GM18505 (cell line): Measurements from ENCODE around the gene EIPR1.
A peak's percentile ranks its signal among the peaks of the same experiment; 100 is the strongest.
"Not testable (repeated sequence)": the region's sequence is repeated elsewhere in the genome, so short reads cannot be mapped to it uniquely, and the experiment has no call there.

Experiments
- ATAC-seq: cut with Tn5 transposase; IDR thresholded peaks from one replicate; pipeline ENCODE4 v1.9.1; 2021; ENCODE audit not compliant: unreplicated experiment
- POLR2A ChIP-seq: IDR thresholded peaks from 4 replicates; pipeline ENCODE4 v1.6.1; 2011; ENCODE audit warnings: borderline replicate concordance; ENCODE audit not compliant: insufficient read depth, insufficient read length; ENCODE audit errors: extremely low read depth

Gene EIPR1

DNA sequence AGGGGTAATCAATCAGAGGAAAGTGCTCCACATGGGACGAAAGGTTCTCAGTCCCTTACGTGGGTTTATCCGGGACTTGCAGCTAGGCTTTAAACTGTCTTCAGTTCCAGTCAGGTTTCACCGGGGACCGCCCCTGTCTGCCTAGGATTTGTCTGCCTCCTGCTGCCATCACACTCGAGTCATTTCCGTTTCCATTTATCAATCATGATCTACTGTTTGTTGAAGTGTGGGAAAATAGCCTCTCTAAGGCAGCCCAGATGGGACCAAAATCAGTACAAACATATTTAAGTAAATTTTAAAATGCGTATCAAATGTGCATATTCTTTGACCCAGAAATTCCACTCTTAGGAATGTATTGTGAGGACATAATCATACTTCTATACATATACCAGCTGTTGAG is 12.4 kb upstream of the EIPR1 start:
- ATAC-seq: no peak
- TF ChIP-seq POLR2A: no peak

DNA sequence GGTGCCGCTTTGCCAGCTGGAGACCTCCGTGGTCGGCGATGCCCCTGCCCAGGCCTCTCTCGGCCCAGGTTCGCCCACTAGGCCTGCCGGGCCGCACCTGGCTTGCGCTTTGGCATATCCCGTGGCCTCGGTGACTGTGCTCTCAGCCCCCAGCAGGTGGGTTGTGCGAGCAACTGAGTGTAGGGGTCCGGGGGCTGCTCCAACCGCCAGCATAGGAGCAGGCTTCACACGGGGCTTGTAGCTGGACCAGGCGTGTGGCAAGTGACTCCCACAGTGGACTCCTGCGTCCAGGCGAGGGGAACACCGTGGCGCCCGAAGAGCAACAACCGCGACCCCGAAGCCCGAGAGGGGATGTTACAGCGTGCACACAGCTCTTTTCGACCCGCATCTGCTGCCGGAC is 11.6 kb upstream of the EIPR1 start:
- ATAC-seq: no peak
- no peak for TF ChIP-seq POLR2A

DNA sequence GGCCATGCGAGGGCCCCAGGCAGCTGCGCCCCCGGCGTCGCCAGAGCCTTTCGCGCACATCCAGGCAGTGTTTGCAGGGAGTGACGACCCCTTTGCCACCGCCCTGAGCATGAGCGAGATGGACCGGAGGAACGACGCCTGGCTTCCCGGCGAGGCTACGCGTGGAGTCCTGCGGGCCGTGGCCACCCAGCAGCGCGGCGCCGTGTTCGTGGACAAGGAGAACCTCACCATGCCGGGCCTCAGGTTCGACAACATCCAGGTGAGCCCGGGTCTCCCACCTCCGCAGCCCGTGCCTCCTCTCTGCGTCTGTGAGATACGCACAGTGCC is 10.8 kb upstream of the EIPR1 start:
- no peak for TF ChIP-seq POLR2A
- no peak for ATAC-seq

DNA sequence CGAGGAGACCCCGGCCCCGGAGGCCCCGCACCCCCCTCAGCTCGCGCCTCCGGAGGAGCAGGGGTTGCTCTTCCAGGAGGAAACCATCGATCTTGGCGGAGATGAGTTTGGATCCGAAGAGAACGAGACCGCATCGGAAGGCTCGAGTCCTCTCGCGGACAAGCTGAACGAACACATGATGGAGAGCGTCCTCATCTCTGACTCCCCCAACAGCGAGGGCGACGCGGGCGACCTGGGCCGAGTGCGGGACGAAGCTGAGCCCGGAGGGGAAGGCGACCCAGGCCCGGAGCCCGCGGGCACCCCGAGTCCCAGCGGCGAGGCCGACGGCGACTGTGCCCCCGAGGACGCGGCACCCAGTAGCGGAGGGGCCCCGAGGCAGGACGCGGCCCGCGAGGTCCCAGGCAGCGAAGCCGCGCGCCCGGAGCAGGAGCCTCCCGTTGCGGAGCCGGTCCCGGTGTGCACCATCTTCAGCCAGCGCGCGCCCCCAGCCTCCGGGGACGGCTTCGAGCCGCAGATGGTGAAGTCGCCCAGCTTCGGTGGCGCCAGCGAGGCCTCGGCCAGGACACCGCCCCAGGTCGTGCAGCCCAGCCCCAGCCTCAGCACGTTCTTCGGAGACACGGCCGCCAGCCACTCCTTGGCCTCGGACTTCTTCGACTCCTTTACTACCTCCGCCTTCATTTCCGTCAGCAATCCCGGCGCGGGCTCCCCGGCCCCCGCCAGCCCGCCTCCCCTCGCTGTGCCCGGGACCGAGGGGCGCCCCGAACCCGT is 10.2 kb upstream of the EIPR1 start:
- no peak for TF ChIP-seq POLR2A
- ATAC-seq: no peak

DNA sequence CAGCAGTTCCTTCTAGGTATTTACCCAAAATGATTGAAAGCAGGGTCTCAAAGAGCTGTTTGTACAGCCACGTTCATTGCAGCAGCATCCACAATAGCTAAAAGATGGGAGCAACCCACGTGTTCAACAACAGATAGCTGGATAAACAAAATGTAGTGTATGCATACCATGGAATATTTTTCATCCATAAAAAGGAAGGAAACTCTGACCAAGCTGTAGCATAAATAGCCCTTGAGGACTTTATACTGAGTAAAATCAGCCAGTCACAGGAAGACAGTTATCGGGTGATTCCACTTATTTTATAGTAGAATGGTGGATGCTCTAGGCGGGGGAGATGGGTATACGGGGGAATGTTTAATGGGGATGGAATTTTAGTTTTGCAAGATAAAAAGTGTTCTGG is 9.4 kb upstream of the EIPR1 start:
- ATAC-seq: no peak
- TF ChIP-seq POLR2A: no peak

DNA sequence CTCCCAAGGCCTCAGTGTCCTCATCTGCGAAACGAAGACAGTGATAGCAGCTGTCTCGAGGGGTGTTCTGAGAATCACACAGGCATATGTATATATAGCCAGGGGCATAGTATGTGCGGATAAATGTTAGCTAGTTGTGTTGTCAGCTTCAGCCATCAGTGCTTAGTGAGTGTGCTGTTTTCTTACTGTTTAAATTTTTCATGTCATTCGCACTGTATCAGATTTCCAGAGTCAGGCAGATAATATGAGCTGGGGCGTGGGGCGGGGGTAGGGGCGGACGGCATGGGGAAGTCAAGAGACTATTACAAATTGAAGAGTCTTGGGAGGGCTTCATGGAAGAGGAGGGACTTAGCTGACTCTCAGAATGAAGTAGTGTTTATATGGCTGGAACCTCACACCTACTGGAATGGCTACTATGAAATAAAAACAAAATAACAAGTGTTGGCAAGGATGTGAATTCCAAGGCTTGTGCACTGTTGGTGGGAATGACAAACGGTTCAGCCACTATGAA is 8.9 kb upstream of the EIPR1 start:
- TF ChIP-seq POLR2A: no peak
- no peak for ATAC-seq

DNA sequence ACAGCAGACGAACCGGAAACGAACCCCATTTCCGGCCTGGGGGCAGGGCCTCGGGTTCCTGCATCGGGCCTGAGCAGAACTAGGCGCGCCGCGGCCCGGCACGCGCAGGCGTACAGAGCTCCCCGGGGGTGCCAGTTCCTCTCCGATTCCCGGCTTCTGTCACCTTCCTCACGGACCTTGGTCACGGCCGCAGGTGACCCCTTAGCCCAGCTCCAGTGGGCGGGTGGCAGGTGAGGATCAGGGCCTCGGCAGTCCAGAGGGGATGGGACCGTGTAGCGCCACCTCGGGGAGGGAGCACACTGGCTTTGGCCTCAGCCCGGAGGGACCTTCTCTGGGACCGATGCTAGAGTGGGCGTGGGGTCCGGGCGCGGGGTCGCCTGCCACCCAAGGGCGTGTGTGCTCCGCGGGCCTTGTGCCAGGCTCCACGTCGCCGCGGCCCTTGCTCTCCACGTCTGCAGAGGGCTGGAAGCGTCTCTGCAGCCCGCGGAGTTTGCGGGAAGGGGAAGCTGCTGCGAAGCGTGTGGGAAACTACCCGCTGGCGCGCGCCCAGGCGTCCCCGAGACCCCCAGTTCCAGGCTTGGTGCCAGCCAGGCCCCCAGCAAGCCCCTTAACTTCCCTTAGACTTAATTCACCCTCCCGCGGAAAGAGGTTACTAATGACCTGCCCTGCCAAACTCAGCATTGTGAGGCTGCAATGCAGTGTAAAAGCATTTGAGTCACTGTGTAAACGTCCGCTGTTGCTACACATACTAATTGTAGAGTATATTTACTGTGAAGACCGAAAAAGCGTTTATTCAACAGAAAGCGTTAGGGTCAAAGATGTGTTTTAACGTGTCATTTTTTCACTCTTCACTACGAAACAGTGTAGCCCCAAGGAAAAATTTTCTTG is 2.3 kb upstream of the EIPR1 start, which contains the start of gene TRAPPC12:
TSS of gene TRAPPC12 (plus strand) at position 48 of the 888 bp plus-strand sequence. CDS start 7,930 bp downstream, outside the sequence.
- peak; percentile 71 for ATAC-seq

DNA sequence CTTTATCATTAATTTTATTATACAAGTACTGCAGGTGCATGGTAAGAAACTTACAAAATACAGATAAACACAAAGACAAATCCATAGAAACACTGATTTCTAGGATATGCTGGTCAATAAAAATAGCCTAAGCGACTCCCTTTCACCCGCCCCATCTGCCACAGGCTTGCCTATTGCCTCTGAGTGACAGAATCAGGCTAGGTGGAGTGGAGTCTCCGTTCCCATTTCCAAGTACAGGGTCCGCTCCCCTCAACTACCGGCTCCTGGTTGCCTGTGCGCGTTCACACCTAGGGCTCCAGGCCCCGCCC is 1.7 kb upstream of the EIPR1 start:
- TF ChIP-seq POLR2A: no peak
- ATAC-seq: no peak

More for the DNA sequence above, 2.3 kb upstream of the EIPR1 start, which contains the start of gene TRAPPC12:
- peak; percentile 93 for TF ChIP-seq POLR2A

DNA sequence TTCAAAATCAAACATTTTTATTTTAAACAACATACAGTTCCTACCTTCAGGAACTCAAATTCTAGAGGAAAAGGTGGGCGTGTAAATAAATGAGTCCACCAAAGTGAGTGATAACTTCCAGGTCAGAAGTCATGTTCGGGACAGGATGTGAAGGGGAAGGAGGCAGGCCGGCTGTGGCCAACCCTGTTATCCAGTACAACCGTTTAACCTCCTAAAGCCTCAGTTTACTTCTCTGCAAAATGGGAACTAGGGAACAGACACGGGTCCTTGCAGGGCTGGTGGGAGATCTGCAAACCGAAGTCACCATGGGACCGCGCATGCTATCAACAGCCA is 373 bp downstream of the EIPR1 start:
- peak; percentile 4 for ATAC-seq
- no peak for TF ChIP-seq POLR2A

DNA sequence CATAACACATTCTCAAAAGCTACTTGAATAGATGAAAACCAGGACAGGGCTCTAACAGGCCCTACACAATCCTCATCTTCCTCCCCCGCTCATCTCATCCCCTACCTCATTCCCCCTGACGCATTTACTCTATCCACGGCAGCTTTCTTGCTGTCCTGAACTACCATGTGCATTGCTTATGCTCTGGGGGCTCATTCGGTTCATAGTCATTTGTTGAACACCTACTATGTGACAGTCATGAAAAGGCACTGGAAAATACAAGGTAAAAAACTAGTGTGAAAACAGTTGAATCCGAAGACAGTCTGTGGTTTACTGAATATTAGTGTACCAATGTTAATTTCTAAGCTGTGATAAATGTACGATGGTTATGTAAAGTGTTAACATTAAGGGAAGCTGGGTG is 797 bp downstream of the EIPR1 start:
- ATAC-seq: no peak
- TF ChIP-seq POLR2A: no peak

DNA sequence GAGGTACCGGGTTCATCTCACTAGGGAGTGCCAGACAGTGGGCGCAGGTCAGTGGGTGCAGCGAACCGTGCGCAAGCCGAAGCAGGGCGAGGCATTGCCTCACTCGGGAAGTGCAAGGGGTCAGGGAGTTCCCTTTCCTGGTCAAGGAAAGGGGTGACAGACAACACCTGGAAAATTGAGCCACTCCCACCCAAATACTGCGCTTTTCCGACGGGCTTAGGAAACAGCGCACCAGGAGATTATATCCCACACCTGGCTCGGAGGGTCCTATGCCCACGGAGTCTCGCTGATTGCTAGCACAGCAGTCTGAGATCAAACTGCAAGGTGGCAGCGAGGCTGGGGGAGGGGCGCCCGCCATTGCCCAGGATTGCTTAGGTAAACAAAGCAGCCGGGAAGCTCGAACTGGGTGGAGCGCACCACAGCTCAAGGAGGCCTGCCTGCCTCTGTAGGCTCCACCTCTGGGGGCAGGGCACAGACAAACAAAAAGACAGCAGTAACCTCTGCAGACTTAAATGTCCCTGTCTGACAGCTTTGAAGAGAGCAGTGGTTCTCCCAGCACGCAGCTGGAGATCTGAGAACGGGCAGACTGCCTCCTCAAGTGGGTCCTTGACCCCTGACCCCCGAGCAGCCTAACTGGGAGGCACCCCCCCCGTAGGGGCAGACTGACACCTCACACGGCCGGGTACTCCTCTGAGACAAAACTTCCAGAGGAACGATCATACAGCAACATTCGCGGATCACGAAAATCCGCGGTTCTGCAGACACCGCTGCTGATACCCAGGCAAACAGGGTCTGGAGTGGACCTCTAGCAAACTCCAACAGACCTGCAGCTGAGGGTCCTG is 8.1 kb downstream of the EIPR1 start:
- ATAC-seq: not testable (repeated sequence)

DNA sequence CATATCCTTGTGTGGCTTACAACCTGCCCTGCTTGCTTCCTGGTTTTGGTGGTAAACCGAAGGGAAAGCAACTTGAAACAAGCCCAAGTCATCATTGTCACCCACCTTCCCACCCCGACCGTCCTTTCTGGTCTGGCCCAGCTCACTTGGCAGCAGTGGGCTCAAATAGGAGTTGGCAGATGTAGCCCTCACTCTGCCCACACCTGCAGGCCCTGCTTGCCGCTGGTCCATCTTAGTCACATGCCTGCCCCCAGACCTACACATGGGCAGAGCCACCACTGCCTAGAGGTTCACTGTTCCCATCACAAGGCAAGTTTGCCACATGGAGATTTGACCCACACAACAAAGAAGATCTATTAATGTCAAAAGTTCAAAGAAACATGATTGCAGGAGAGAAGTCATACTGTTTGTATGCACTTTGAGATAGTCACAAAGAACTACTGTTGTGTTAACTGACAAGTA is 9.3 kb downstream of the EIPR1 start:
- no peak for ATAC-seq

DNA sequence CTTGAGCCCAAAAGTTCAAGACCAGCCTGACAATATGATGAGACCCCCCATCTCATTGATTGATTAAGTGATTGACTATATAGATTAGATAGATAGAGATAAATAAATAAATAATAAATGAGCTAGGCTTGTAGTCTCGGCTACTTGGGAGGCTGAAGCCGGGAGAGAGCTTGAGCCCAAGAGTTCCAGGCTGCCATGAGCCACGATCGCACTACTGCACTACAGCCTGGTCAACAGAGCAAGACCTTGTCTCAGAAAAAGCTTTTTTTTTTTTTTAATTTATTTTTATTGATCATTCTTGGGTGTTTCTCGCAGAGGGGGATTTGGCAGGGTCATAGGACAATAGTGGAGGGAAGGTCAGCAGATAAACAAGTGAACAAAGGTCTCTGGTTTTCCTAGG is 12.4 kb downstream of the EIPR1 start:
- TF ChIP-seq POLR2A: no peak
- no peak for ATAC-seq

More for the DNA sequence above, 9.3 kb downstream of the EIPR1 start:
- no peak for TF ChIP-seq POLR2A
